COLO668 (cell line): ENCODE measurements around the gene PTPRN.
"Not testable (repeated sequence)": the region's sequence is repeated elsewhere in the genome, so short reads cannot be mapped to it uniquely, and the experiment has no call there.

Experiments used
- DNase-seq: peaks from one replicate; lab custom pipeline; 2025; ENCODE audit not compliant: unreplicated experiment; lab: John Stamatoyannopoulos, UW

Gene PTPRN

DNA sequence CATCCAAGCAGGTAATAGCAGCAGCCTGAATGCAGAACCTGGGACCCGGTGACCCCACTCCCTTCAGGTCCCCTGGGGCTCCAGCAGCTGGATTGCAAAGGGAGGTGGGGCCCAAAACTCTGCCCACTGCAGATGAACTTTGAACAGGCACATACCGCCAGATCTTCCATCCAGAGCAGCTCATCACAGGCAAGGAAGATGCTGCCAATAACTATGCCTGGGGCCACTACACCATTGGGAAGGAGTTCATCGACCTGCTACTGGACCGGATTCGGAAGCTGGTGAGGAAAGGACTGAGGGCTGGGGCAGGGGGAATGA, 39.2 kb downstream of the PTPRN start:
- DNase-seq = no peak

DNA sequence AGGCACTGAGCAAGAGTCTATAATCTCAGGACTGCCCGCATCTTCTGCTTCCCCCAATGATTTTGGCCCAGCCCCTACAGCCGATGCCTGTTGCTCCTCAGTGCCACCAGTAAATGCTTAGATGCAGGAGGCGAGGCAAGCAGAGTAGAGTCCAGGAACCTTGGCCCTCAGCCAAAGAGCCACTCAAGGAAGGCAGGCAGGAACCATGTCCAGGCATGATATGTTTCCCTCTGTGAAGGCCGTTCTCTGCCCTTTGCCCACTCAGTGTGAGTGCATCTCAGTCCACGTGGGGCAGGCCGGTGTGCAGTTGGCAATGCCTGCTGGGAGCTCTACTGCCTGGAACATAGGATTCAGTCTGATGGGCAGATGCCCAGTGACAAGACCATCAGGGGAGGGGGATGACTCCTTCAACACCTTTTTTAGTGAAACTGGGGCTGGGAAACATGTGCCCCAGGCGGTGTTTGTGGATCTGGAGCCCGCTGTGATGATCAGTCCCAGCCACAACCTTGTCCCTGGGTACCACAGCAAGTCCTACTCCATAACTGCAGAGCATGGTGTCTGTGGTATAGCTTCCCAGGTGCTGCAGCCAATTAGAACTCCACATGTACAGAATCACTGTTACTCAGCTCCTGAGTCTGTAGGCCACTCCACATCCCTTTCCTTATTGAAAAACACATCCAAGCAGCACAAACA, 39.7 kb downstream of the PTPRN start:
- peak; percentile 65 for DNase-seq

DNA sequence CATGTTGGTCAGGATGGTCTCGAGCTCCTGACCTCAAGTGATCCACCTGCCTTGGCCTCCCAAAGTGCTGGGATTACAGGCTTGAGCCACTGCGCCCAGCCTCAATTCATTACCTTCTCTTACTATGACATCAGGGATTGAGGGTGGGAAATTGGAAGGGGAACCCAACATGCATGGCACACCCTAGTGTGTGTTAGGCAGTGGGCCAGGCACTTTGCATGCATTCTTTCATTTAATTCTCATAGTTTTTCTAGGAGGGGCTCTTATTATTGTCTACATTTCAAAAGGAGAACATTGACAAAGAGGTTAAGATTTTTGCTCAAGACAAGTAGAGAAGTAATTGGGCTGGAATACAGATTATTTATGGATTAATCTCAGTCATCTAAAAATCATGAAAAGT, 40.9 kb downstream of the PTPRN start:
- no peak for DNase-seq

DNA sequence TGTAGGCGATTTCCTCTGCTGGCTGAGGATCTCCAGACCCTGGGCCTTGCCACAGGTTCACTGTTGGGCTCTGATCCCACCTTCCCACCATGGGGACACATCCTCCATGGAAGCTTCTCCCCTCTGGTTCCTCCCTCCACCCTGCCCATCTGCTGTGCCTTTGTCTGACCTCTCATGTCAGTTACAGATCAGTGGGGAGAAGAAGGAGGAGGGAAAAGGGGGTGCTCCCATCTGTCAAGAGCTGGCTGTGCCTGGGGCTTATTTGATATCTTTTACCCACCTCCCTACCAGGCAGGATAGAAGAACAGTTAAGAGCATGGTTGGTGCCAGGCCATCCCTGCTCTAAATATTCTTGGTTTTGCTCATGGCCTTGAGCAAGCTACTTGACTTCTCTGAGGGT, 42.3 kb downstream of the PTPRN start:
- DNase-seq = no peak

DNA sequence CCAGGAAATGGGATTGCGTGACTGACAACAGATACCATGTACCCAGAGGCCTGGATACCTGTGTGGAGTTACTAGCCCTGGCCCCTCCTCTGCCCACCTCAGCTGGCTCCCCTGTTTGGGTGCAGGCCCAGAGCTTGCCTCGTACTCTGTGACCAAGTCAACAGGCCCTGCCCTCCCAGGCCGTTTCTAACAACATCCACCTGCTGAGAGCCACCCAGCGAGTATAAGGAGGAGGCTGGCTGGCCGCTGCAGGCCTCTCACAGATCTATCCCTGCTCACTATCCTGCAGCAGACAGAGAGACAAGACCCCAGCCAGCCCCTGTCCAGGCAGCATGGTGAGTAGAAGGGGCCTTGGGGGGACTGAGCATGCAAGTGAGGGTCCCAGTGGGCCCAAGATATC, 43.0 kb downstream of the PTPRN start:
- no peak for DNase-seq

DNA sequence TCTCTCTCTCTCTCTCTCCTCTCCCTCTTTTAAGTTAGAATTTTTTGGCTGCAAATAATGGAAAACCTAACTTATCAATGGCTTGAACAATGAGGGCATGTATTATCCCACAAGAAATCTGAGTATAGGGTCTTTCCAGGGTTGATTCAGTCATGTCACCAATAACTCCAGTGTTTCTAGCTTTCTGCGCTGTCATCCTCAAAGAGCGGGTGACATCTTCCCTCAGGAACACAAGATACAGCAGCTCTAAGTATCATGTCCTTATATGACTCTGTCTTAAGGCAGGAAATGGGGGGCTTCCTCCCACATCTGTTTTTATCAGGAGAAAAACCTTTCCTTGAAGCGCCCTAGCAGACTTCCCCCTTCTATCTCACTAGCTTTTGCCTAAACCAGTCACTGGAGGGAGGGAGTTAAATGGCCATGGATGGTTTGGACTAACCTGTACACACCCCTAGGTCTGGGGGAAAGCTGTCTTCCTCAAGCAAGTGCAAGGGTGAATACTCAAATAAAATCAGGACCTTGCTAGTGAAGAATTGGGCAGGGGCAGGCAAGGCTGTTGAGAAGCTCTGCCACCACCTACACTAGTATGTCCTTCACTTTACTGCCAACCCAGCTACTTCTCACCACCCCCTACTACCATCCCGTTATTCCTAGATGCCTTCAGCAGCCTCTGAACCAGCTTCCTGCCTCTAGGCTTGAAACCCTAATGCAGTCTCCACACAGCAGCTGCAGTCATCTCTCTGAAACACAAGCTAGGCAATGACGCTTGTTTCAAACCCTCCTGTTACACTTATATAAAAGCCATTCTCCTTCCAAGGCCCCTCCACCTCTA, 48.0 kb downstream of the PTPRN start:
- no peak for DNase-seq

DNA sequence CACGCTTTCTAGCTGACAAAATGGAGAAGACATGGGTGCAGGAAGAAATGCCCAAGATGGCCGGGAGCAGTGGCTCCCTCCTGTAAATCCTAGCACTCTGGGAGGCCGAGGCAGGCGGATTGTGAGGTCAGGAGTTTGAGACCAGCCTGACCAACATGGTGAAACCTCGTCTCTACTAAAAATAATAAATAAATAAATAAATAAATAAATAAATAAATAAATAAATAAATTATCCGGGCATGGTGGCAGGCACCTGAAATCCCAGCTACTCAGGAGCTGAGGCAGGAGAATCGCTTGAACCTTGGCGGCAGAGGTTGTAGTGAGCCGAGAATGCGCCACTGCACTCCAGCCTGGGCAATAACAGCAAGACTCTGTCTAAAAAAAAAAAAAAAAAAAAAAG, 50.3 kb downstream of the PTPRN start:
- DNase-seq = not testable (repeated sequence)

DNA sequence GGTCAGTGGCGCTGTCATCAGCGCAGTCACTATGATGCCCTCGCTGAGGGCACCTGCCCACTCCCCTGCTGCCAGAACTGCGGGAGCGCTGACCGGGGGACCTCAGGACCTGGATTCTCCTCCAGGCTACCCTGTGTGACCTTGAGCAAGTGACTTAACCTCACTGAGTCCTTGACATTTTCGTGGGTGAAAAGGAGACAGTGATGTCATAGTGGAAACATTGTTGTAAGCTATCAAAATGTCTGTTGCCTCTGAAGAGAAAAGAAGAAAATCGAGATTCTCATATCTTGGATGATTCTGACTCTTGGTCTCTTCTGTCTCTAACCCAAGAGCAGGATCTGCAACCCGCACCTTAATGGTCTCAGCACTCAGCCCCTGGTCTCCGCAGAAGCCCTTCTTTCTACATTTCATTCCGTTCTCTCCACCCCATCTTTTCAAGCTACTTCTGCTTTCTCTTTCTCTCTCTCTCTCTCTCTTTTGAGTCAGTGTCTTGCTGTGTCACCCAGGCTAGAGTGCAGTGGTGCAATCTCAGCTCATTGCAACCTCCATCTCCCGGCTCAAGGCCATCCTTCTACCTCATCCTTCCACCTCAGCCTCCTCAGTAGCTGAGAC, 54.5 kb downstream of the PTPRN start:
- no peak for DNase-seq

DNA sequence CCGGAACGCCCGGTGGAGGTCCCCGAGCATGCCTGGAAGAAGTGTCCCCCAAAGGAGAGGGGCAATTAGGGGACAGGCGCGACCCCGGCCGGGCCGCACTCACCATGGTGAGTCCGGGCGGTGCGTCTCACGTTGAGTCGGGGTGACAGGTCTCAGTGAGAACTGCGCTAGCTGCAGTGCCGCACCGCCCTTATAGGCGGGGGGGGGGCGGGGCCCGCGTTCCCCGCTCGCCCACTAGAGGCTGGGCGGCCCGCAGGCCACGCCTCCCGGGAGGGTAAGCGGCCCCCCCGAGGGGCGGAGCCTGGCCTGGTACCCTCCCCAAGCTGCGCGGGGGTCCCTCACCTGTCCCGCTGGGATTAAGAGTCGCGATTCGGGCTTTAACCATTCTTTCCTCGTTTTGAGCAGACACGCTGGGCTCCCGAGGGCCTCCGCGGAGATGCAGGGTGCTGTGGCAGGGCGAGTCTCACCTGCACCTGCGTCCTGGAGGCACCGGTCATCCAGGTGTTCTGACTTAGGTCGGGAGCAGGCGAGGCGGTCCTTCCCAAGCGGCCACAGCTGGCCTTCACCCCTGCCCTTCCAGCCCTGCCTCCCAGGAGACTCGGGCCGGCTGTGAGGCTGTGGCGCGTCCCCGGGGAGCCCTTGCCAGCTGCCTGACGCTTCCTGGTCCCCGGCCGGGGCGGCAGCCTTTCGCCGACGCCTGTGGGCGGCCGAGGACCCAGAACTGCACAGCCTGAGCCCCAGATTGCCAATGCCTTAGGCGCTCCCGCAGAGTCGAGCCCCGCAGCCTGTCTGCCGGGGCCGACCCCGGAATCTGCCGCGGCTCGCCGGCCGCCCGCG, 55.2 kb downstream of the PTPRN start, which contains the start of gene TUBA4A:
TSS of gene TUBA4A (minus strand) at position 166 of the 837 bp plus-strand sequence. CDS start at position 106, 60 bp downstream.
- peak; percentile 94 for DNase-seq

DNA sequence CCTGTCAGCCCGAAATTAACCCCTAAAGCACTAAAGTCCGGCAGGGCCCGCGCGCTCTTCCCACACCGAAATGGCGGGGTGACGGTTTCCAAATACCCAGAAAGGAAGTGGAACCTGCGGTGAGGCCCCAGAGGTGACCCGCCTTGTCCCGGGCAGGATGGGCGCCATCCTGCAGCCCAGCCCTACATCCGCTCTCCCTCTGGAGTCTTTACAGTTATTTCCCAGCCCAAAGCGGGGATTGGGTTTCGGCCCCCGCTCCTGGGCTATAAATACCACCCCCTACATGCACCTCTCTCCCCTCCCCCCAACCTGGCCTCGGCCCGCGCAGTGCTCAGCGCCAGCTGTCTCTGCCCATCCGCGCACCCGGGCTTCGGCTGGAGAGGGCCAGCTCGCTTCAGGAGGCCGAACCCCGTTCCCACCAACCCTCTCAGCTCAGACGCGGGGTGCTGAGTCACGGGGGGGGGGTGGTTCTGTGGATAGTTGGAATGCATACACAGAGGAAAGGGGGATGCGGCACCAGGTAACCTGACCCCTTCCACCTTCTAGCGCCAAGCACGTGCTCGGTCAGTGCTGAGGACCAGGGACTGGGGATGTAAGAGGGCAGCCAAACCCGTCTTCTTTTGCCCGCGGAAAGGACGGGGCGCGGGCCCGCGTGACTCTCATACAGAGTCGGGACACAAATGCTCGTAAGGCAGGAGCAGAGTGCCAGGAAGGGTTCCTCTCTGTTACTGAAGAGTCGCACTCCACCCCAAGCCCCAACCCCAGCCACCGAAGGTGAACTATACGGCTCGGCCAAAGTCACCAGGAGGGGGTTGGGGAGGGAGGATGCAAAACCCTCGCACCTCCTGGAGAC, 56.1 kb downstream of the PTPRN start, which contains the start of gene TUBA4B:
TSS of gene TUBA4B (plus strand) at position 344 of the 853 bp plus-strand sequence. CDS start at position 509, 165 bp downstream.
- DNase-seq = peak; percentile 76

DNA sequence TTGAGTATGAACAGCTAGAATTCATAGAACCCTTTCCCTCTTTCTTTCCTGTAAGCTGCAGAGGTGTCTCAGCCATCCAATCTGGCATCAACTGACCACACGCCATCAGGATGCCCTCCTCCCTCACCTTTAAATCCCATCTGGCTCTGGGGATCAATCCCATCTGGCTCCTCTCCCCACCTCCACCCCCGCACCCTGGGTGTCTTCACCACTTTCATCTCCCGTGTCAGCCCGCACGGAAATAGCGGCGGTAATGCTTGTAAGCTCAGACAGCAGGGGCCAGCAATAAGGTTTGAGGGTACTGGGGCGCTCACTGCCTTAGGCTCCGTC, 56.7 kb downstream of the PTPRN start:
- DNase-seq = peak; percentile 63

DNA sequence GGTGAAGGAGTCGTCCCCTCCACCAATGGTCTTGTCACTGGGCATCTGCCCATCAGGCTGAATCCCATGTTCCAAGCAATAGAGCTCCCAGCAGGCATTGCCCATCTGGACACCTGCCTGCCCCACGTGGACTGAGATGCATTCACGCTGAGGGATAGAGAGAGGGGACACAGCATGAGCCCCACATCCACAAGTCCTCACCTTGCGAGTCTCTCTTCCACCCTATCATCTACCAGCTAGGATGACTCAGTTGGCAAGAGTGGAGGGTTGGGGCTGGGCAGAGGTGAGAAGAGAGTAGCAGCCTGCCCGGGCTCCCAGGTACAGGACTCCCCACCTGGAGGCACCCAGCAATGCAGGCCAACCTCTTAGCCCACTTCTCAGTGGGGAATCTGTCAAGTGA, 57.1 kb downstream of the PTPRN start:
- DNase-seq = peak; percentile 60

DNA sequence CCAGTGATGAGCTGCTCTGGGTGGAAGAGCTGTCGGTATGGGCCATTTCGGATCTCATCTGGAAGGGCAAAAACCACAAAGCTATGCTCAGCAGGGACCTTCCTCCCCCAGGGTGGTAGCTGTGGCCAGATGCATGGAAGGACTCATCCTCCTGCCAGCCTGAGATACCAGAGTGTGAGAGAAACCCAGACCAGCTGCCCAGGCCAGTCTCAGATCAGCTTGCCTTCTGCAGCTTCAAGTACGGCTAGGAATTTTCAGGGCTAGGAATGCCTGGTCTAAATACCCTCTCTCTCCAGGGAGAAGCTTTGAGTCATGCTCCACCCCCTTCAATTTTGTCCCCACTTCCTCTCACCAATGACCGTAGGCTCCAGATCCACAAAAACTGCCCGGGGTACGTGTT, 57.5 kb downstream of the PTPRN start:
- no peak for DNase-seq

DNA sequence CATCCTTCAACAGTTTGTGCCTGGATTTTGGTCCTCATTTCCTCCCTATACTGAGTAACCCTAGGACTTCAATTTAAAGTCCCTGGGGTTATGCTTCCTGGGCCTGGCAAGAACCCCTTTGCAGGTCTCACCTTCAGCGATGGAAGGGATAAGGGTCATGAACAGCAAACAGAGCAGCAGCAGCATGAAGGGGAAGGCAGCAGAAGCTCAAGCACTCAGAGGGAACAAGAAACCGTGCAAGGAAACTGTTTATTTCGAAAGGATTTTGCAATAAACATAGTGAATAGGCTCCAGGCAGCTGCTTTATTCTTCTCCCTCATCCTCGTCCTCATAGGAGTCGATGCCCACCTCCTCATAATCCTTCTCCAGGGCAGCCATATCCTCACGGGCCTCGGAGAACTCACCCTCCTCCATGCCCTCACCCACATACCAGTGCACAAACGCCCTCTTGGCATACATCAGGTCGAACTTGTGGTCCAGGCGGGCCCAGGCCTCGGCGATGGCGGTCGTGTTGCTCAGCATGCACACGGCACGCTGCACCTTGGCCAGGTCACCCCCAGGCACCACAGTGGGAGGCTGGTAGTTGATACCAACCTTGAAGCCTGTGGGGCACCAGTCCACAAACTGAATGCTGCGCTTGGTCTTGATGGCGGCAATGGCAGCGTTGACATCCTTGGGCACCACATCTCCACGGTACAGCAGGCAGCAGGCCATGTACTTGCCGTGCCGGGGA, 59.0 kb downstream of the PTPRN start:
- DNase-seq = no peak

DNA sequence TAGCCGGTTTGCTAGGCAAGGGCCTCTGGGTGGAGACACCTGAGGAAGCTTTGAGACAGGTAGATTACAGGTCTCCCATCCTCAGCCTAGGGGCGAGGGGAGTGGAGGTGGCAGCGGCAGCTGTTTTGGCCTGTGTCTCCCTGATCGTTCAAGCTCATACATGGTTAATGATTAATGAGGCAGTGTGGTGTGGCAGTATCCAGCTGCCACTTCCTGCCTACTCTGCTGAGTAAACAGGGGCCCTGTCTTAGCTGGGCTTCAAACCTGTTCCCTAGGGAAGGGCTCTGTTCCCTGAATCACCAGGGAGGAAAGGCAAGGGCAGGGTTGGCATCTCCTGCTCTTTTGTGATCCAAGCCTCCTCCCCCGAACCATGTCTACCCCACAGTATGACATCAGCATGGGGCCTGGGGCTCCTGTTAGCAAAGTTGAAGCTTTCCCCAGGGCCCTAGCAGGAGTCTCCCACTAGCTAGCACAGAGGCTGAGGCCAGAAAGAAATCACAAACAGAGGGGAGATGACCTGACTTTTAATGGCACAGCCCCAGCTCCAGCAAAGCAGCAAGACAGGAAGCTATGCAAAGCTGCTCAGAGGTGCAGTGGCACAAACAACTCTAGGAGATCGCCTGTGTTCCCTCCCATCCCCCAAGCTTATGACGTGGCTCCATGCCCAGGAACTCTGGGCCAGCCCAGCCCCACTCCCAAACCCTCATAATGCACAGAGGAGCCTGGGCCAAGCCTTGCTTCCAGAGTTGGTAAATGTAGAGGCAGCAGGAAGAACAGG, 59.8 kb downstream of the PTPRN start:
- DNase-seq = peak; percentile 89

DNA sequence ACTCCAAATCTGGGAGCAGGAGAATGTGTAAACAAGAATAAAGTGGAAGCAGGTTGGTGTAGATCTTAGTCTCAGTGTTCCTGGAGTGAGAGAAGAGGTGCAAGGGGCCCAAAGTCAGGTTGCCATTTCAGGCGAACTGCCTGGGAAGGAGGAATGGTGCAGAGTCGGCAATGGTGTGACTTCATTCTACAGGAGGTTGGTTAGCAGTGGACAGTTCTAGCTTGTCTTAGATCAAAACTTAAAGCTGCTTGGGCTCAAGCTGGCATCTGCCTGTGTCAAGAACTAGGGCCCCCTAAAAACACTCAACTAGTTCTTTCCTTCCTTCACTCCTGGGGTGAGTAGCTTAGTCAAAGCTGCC, 60.4 kb downstream of the PTPRN start:
- no peak for DNase-seq

DNA sequence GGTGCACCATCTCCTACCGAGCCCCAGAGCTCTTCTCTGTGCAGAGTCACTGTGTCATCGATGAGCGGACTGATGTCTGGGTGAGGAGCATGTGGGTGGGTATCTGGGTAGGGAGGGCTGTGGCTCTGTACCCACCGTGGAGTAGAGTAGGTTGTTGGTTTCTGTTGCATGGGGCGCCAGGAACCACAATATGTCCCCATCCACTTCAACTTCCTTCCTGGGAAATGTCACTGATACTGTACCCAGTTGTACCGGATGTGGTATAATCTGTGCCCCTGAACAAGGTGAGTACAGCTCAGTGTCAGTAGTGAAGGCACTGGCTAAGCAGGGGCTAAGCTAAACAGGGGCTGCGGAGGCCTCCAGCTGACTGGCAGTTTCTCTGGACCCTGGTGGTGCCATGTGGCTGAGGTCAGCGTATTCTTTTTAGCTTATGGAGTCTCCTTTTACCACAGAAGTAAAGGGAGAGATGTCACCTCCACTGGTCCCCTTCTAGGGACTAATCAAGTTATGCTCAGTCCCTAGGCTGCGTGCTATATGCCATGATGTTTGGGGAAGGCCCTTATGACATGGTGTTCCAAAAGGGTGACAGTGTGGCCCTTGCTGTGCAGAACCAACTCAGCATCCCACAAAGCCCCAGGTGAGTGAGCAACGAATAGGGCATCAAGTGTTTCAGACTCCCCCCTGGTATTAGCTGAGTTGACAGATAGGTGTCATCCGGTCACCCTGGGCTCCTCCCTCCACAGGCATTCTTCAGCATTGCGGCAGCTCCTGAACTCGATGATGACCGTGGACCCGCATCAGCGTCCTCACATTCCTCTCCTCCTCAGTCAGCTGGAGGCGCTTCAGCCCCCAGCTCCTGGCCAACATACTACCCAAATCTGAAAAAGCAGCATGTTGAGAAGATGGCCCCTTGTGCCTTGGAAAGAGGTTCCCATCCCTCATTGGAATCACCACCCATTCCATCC, 61.2 kb downstream of the PTPRN start:
- DNase-seq = no peak

DNA sequence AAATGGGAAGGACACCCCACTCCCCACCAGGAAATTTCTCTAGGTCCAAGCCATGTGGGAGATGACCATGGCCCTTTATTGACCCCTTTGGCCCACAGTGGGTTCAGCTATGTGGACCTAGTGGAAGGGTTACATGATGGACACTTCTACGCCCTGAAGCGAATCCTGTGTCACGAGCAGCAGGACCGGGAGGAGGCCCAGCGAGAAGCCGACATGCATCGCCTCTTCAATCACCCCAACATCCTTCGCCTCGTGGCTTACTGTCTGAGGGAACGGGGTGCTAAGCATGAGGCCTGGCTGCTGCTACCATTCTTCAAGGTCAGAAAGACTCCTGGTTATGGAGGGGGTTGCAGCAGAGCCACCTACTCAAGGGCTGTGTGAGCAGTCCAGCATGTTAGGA, 62.6 kb downstream of the PTPRN start:
- no peak for DNase-seq
